ENCODE measurements around the gene AMER1.
"Not testable (repeated sequence)": the region's sequence is repeated elsewhere in the genome, so short reads cannot be mapped to it uniquely, and the experiment has no call there.

The AMER1 gene

DNA sequence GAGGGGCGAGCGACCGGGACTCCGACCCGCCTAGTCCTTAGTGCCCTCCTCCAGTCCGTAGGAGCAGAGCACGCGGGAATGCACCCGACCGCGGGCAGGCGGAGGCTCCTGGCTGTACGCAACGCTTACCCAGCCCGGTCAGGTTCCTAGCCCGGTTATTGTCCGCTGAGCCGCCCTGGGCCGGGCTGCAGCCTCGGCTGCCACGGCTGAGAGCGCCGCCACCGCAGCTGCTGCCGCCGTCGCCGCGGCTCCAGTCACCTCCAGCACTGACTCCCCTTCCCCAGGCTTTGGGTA lies at the start of gene AMER1:
TSS of gene AMER1 (minus strand) at position 268 of the 294 bp plus-strand sequence. CDS start 12,422 bp downstream, outside the sequence.
- no peak for DNase-seq

DNA sequence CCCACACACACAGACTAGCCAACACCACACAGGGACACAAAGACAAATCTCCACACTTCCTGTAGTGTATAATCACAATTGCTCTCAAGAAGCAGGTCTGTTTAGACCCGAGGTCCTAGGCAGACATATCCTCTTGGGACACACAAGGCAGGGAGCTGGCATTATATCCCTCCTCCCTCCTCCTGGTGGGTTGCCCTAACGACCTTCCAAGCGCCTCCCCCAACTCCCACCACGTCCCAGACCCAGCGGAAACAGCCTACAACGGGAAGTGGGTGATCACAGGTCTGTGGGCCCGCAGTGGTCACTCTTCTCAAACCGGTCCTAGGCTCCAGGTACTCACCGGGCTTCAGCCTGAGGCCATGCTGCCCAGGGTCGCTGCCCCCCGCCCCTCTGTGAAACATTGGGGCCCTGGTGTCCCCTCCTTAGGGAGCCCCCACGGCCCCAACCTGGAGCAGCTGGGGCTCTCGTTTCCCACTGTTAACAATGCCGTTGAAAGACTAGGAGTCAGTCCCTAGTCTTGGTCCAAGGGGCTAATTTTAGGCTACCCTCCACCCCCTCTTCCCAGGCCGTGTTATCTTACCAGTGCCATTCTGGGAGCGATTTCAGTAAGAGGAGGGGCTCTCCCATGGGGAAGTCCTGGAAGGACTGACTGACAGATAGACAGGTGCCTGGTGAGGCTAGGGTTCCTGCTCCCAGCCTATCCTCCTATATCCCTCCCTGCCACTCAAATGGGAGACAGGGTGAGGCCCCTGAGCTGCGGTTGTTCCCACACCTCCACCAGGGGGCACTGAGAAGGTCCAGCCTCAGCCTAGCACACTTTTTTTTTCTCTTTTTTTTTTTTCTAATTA lies 24.8 kb upstream of the AMER1 start, which contains the start of gene ASB12:
TSS of gene ASB12 (minus strand) at position 485 of the 848 bp plus-strand sequence. CDS start 4,957 bp downstream, outside the sequence.
- no peak for DNase-seq

DNA sequence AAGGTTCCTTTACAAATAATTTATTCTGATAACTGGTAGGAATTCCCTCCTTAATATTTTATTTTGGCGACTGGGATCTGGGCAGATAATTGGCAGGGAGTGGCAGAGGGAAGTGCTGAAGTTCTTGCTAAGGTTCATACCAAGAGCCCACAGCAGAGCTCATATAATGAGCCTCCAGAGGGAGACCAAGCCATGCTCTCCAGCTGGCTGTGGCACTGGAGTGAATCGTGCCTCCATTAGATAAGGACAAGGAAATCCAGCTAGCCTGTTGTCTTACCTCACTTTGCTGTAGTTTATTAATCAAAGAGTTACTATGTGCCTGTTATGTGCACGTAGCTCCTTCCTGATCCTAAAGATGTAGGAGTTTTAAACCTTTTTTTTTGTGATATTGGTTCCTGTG lies 23.6 kb upstream of the AMER1 start:
- no peak for DNase-seq

DNA sequence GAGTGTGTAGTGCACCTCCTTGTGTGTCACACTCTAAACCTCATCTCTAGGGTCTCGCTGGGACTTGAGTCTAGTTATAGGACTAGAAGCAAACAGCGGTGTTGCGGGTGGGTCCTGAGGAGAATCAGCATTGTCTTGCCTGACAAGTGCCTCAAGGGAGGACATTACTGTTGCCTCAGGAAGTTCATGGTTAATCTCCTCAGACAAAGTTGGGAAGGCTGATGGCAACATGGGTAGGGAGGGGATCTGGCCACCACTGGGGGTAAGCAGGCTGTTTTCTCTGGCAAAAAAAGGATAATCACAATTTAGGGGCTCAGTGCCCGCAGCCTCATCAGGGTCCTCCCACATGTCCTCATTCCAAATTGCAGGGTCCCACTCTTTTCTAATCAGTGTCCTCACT lies 12.5 kb upstream of the AMER1 start:
- DNase-seq = no peak

DNA sequence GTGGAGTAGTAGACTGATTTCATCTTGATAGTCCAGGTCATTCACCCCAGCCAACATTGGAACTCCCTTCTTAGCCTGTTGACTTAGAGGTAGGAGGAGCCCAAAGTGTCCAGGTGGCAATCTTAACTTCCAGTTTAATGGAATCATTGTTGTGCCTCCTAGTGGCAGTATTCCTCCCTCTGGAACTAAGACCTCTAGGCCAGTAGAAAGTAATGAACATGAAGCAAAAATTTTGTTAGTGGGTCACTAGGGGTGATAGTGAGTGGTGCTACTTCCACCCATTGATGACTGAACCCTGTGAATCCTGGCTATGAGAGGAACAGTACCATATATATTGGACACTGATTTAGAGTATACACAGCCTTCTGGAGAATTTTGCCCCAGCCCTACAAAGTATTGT lies 8.5 kb upstream of the AMER1 start:
- DNase-seq = not testable (repeated sequence)

DNA sequence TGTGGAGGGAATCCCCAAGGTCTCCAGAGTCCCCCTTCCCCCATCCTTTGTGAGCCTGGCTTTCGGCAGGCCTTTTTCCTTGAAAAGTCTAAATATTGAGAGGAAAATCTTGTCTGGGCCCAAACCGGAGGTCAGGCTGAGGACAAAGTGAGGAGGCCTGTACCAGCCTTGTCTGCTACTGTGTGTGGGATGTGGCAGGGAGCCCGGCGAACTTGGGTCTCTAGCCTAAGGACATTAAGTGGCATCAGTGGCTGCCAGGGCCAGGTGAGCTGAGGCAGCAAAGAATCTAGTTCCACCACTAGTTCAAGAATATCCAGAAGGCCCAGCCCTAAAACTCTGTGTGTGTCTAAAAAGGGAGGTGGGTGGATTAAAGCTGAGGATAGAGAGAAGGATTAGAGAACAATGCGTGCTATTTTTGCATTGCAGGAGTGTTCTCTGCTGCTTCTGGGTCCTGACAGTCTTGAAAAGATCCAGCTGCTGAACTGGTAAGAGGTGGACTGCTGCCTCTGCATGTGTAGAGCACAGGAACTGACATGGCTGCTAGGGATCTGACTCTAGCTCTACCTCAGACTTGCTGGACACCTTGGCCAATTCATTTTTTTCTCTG lies 1.2 kb upstream of the AMER1 start:
- no peak for DNase-seq

DNA sequence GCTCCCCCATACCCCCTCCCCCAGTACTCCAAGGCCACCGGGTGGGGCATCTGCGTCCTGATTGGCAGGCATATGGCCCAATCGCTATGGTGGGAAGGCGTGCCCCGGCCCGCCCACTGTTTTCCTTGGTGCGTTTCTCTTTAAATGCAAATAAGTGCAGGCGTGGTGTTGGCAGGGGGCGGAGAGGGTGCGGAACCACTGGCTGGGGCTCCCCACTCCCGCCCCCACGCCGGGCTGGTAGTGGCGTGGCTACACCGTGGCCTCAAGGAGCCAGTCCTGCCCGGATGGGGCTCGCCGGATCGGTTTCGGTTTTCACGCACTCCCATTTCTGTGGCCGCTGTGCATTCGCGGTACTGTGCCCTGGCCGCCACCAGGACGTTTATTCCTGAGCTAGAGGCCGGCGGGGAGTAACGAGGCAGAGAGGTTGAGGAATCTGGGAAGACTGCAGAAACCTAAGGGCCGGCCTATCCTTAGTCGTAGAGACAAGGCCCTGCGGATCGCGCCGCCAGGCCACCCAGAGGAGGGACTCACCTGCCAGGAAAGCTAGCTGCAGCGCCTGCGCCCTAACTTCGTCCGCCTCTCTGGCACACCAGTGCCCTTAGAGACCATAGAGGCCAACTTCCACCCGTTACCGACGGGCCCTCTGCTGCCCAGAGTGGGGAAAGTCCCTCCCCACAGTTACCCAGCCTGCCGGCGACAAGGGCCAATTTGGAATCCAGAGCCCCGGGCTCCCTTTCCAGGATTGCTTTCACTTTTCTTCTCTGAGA lies 410 bp upstream of the AMER1 start:
- DNase-seq = peak; percentile 85

DNA sequence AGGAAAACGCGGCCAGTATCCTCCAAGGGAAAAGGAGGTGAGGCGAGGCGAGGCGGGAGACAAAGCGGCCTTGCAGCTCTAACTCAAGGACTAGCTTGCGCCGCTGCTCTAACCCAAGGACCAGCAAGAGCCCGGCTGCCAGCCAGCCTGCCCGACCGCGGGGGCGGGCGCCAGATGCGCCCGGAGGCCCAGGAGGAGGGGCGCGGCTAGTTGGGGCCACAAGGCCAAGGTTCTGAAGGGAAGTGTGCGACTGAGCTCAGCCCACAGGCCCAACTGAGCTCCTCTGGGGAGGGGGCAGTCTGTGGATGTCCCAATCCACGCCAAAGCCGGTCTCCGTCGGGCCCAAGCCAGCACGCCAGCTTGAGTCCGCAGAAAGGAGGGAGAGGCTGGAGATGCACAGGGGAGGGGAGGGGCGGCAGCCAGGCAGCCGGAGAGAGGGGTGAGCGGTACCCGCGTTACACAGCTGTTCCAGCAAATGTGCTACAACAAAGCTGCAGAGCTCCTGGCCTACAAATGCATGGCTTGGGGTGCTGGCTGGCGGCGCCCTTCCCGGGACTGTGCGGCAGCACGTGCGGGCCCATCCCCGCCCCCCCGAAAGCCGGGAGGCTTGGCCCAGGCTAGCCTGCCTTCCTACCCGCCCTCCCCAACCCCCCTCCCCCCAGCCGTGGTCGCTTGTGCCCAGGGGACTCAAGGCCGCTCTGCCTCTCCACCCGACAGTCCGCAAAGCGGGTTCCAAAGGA lies 637 bp downstream of the AMER1 start:
- DNase-seq = no peak

DNA sequence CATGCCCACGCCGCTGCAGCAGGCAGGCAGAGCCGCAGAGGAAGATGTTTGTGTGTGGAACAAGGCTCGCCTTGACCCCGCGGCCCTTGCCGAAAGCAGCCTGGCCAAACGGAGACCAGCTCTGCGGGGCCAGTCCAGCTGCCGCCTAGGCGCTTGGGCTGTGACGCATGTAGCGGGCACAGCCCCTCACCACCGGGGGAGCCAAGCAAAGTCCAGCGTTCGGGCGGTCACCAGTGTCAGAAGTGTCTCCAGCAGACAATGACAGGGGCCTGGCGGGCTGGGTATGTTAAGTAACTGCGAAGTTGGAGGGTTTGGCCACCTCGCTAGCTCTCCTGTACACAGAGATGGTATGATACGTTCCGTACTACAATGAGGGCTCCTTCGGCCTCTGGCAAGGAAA lies 1.3 kb downstream of the AMER1 start:
- no peak for DNase-seq

DNA sequence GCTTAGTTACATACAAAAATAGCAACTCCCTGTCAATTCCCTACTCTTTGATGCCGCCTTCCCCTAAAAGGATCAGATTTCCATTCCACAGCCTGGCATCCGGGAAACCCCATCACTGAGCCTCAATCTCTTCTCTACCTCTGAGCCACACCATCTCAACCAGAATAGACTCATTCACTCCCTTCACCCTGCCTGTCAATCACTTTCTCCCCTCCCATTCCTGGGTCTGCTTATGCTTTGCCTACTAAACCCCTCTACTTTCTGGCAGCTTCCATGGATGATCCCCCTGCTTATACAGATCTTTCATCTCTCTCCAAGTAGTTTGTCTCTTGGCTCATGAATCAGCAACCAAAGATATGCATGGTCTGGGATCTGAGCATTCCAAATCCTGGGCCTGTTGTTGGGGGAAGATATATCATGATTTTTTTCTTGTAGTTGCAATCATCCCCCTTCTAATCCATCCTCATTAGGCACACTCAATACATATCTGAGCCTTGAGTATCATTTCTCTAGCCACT lies 2.6 kb downstream of the AMER1 start:
- no peak for DNase-seq

DNA sequence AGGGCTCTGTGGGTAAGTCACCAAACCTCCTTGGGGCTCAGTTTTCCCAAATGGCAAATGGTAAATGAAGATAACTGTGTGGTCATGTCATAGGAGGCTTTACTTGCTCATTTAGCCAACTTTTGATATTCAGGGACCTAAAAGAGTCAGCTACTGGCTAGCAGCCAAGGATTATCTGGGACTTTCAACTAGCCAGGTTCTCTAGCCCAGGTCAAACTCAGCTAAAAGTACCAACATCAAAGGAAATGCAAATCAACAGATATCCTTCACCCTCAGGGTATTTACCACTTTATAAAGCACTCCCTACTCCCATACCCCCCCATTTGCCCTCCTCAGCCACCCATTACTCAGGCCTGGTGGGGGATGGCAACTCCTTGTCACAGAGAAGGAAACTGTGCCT lies 7.5 kb downstream of the AMER1 start:
- DNase-seq = no peak

DNA sequence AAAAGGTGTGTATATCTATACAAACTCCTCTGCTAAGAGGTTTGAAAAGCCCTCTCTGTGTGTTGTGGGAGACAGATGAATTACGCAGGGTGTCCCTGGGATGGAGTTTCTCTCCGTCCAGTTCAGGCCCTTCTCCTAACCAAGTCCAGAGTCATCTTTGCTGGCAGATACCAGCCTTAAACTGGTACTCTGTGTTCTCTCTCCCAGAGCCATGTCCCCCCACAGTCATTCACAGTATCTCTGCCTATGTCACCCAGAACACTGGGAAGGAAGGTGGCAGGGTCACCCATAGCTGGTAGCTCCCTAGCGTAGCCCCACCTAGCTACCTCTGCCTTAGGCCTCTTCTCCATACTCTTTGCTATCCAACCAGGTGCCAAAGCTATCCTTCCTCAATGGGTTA lies 8.9 kb downstream of the AMER1 start:
- no peak for DNase-seq

DNA sequence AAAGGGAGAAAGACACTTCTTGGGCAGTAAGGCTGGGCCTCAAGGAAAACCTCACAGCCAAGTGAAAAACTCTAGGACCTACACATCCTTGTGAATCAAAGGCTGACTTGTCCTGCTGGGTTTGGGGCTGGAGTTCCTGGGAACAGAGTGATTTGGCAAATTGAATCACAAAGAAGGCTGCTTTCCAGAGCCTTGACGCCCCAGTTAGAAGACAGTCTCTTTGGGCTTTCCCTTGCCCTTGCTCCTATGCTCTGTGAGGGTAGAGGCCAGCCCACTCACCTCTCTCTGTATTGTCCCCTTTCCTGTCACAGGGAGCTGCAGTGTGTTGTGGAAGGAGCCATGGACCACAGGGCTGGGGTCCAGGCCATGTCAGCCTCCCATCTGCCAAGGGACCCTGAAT lies 9.6 kb downstream of the AMER1 start:
- DNase-seq = no peak

DNA sequence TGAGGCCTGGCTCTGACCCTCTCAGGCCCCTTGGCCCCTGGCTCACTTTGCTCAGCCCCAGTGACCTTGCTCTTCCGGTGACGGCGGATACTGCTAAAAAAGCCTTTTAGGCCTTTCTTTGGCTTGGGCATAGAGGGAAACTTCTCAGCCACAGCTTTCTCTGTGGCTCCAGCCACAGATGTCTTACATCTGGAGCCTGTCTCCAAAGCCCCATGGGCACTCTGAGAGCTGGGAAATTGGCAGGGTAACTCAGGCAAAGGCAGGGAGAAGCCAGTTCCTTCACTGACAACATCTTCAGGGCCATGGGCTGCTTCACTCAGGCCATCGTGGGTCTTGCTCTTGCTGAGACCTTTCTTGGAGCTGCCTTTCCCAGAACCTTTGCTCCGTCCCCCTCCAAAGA lies 12.8 kb downstream of the AMER1 start:
- no peak for DNase-seq

DNA sequence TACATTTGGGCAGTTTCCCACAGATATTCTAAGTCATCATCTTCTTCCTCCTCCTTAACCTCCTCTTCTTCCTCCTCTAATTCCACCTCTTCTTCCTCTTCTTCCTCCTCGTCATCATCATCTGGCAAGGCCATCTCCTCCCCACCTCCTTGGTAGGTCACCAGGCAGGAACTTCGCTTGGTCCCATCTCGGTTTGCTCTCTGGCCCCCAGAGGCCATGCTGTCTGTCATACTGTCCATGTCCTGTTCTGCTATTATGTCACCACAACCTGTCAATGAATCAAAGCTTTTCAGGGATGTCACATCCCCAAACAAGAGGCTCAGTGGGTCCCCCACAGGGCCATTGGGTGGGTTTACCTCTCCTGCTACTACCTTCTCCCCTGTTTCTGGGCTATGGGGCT lies 13.5 kb downstream of the AMER1 start:
- DNase-seq = no peak

DNA sequence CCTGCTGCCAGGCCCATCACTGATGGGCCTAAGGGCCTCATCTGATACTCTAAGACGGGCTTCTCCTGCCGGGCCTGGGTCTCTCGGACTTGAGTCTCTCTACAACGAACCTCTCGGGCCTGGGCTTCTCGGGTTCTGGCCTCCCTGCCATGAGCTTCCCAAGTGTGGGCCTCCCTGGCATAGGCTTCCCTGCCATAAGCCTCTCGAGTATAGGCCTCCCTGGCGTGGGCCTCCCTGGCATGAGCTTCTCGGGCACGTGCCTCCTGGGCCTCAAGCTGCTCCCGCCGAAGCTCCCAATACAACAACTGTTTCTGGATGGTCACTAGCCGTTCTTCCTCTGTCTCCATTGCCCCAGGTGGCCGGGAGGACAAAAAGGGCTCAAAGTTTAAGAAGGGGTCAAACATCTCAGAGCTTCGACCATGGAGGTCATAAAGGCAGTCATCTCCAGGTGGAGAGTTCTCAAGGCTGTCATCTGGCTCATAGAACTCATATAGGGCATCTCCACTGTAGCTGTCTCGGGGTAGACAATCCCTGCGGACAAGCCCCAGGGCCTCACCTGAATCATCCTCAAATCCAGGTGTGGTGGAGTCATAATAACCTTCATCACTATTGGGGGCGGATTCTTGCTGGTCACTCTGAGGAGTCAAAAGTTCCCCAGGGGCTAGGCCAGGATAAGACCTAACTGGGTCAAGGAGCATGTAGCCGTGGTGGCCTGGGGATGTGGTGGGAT lies 14.1 kb downstream of the AMER1 start:
- DNase-seq = no peak

DNA sequence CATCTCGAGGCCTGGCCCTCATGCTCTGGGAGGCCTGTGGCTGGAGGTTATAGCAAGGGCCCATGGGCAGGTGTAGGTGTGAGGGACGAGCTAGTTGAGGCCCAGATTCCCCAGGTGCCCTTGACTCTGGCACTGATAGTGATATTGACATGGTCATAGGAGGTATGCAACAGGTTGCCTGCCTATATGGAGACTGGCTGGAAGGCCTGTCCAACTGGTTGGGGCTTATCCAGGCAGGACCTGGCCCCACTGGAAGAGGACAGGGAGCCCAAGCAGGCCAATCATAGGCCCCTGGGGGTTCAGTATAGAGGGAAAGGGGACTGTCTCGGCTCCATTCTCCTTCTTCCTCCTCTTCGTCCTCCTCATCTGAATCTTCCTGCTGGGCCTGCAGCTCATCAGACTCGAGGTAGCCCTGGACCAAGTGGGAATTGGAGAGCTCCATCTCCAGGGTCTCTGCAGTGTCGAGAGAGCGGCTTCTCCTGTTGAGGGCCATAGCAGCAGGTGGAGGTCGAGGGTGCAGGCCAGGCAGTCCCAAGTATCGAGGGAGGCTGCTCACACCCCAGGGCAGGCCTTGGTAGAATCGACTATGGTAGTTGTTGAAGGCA lies 15.3 kb downstream of the AMER1 start:
- no peak for DNase-seq

DNA sequence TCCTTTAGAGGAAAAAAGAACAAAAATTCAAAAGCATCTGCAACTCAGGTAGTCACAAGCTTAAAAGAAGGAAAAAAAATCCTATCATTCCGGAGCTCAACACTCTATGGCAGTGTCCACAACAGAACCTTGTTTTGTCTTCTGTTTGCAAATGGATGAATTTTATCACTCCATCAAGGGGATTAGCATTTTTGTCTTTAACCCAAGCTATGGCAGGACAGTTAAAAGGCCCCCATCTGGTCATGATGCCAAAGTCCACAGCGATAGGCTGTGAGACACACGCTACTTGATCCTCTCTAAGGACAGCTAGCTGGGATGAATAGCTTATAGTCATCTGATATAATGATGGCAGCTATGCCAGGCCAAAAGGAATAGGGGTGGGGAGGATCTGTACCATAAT lies 16.6 kb downstream of the AMER1 start:
- no peak for DNase-seq

DNA sequence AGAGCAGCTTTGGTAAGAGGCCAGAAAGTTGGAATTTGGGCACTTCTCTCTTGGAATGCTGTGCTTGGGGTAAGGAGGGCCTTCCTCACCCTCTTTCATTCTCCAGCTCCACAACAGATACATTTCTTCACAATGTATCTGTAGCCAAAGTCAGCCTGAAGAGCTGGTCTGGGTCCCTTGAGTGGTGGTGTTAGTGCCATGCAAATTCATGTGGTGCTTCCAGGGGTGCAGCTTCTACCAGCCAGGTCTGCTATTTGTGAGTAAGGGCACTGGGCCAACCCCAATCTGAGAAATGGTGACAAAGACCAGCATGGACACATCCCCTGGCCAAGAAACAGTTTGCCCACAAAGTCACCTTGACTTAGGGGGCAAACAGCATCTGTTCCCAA lies 17.8 kb downstream of the AMER1 start:
- no peak for DNase-seq

DNA sequence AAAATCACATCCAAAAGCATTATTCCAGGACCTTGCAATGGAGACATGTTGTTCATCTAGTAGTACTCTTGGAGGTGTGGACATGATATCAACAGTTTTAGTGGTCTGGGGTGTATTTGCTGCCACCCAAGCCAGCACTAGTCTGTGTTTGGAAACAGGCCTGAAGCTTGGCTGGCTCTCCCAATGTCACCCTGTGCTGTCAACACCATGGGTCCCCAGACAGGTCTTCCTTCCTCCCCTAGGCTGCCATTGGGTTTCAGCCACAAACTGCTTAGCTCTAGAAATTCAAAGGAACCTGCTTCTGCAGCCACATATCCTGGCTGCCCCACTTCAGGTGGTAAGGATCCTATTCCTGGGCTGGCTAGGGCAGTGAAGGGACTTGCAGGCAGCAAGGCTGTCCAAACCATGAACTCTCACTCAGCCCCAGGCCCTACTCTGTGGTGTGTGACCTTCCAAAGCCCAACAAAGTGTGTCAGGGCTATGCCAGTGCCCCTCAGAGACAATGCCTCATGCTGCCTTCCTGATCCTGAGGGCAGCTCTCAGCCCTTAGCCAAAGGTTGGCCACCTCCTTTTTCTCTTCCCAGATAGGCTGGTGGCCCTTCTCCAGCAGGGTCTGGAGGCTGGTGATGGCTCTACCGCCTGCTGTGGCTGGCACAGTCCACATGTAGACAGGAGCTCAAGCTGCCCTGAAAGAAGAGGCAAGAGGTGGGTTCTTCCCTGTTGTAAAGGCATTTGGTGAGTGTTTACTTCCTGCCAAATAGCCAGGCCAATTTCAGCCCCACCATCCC lies 18.3 kb downstream of the AMER1 start:
- DNase-seq = no peak

DNA sequence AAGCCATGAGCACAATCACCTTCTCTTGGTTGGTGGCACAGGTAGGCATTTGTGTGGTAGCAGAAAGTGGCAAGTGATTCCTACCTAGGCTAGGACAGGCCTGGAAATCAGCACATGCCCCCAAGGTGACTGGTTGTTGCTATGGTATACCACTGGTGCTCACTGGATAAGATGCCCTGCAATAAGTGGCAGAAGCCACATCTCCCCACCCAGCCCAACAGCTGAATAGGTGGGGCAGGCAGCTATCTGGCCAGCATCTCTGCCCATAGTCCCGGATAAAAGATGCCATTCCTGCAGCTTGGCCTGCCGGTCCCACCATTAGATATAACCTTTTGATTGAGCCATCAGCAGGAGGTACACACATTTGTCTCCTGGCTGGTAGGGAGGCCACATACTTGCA lies 21.1 kb downstream of the AMER1 start:
- DNase-seq = no peak

All from GDM1 (cell line).